B cell (primary cell): Measurements from ENCODE around the gene GATA6.

Experiments
- CTCF ChIP-seq: fragments of 200-600 bp; IDR thresholded peaks from one replicate; pipeline ENCODE4 v1.8.0; 2022; ENCODE audit warnings: antibody characterized with exemption, mild to moderate bottlenecking
- EZH2 ChIP-seq: IDR thresholded peaks from 2 replicates; pipeline ENCODE4 v1.6.1; 2012; ENCODE audit warnings: borderline replicate concordance, low read depth, mild to moderate bottlenecking, moderate library complexity, low read length; ENCODE audit not compliant: insufficient read depth, poor library complexity, severe bottlenecking

GRCh38 chr18:22219568-22220355 lies 50.4 kb downstream of the GATA6 start:
- no peak for TF ChIP-seq CTCF
- TF ChIP-seq EZH2, result no peak
